ENCODE measurements around the gene TICRR.

DNA sequence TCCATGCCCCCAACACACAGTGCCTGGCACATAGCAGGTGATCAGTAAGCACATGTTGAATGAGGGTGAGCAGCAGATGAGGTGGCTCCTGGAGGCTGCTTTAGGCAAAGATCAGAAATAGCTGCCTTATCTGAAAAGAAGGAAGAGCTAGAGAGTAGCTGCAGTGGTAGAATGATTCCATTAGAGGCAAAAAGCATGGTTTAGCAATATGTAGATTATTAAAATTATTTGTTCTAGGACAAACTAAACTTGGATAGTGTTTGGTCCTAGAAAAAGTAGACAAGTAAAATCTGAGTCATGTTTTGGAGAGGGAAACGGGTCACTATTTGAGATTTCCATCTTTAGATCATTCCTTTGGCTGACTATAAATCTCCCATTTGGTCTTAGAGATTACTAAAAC is 47.9 kb downstream of the TICRR start:
- TF ChIP-seq EP300 (IDR thresholded peaks at IDR 0.05; ENCODE audit: borderline replicate concordance): no peak
- TF ChIP-seq, protein P1, sequence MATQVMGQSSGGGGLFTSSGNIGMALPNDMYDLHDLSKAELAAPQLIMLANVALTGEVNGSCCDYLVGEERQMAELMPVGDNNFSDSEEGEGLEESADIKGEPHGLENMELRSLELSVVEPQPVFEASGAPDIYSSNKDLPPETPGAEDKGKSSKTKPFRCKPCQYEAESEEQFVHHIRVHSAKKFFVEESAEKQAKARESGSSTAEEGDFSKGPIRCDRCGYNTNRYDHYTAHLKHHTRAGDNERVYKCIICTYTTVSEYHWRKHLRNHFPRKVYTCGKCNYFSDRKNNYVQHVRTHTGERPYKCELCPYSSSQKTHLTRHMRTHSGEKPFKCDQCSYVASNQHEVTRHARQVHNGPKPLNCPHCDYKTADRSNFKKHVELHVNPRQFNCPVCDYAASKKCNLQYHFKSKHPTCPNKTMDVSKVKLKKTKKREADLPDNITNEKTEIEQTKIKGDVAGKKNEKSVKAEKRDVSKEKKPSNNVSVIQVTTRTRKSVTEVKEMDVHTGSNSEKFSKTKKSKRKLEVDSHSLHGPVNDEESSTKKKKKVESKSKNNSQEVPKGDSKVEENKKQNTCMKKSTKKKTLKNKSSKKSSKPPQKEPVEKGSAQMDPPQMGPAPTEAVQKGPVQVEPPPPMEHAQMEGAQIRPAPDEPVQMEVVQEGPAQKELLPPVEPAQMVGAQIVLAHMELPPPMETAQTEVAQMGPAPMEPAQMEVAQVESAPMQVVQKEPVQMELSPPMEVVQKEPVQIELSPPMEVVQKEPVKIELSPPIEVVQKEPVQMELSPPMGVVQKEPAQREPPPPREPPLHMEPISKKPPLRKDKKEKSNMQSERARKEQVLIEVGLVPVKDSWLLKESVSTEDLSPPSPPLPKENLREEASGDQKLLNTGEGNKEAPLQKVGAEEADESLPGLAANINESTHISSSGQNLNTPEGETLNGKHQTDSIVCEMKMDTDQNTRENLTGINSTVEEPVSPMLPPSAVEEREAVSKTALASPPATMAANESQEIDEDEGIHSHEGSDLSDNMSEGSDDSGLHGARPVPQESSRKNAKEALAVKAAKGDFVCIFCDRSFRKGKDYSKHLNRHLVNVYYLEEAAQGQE (IDR thresholded peaks at IDR 0.05; ENCODE audit: low read depth): no peak
- TF ChIP-seq CREB1 (IDR thresholded peaks at IDR 0.05; ENCODE audit: low read depth): no peak
- TF ChIP-seq, protein P2, sequence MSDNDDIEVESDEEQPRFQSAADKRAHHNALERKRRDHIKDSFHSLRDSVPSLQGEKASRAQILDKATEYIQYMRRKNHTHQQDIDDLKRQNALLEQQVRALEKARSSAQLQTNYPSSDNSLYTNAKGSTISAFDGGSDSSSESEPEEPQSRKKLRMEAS (IDR thresholded peaks at IDR 0.05): no peak
- TF ChIP-seq YY1 (IDR thresholded peaks at IDR 0.05; ENCODE audit: low read depth): no peak
- TF ChIP-seq EGR1 (IDR thresholded peaks at IDR 0.05): no peak
- TF ChIP-seq RAD21 (IDR thresholded peaks at IDR 0.05; ENCODE audit: low read depth): no peak
- TF ChIP-seq TCF12 (IDR thresholded peaks at IDR 0.05; ENCODE audit: low read depth): no peak
- no peak for TF ChIP-seq TAF1 (IDR thresholded peaks at IDR 0.05; ENCODE audit: low read depth)
- TF ChIP-seq CEBPB (IDR thresholded peaks at IDR 0.05): no peak
- TF ChIP-seq NFIC (IDR thresholded peaks at IDR 0.05): no peak
- TF ChIP-seq TEAD4 (IDR thresholded peaks at IDR 0.05): no peak
- TF ChIP-seq FOXM1 (IDR thresholded peaks at IDR 0.05; ENCODE audit: borderline replicate concordance, low read depth): no peak
